IPS DF 6.9 (cell line): ENCODE results near the gene BRIP1.
"Not testable (repeated sequence)": the region's sequence is repeated elsewhere in the genome, so short reads cannot be mapped to it uniquely, and the experiment has no call there.

Experiments
- DNase-seq: peaks from one replicate; pipeline ENCODE4 v3.0.0-alpha.2; 2013; ENCODE audit warnings: low read depth, low spot score
- H3K27ac ChIP-seq: one replicate; pipeline ENCODE4 v1.5.1; 2013; ENCODE audit warnings: low read length, control low read depth
- H3K27me3 ChIP-seq: 2 replicates; pipeline ENCODE4 v1.6.1; 2013; ENCODE audit warnings: mild to moderate bottlenecking, low read length; ENCODE audit not compliant: control insufficient read depth, insufficient read depth
- H3K36me3 ChIP-seq: 2 replicates; pipeline ENCODE4 v1.6.1; 2013; ENCODE audit warnings: low read length; ENCODE audit not compliant: control insufficient read depth, insufficient read depth
- H3K4me1 ChIP-seq: 2 replicates; pipeline ENCODE4 v1.6.1; 2013; ENCODE audit warnings: low read length; ENCODE audit not compliant: control insufficient read depth, insufficient read depth
- H3K4me3 ChIP-seq: 2 replicates; pipeline ENCODE4 v1.5.1; 2013; ENCODE audit warnings: mild to moderate bottlenecking, low read length
- H3K9me3 ChIP-seq: 2 replicates; pipeline ENCODE4 v1.6.1; 2013; ENCODE audit warnings: low read length, inconsistent platforms; ENCODE audit not compliant: control insufficient read depth, insufficient read depth
- WGBS: extraction: QIAGEN DNeasy Blood & Tissue Kit; methylation state at CpG from one replicate; pipeline ENCODE4 v1.1.7; 2013; ENCODE audit warnings: mixed read lengths, missing lambda C conversion rate; ENCODE audit not compliant: insufficient read length, insufficient coverage; 5-methylcytosine and 5-hydroxymethylcytosine counted together

Gene BRIP1

DNA sequence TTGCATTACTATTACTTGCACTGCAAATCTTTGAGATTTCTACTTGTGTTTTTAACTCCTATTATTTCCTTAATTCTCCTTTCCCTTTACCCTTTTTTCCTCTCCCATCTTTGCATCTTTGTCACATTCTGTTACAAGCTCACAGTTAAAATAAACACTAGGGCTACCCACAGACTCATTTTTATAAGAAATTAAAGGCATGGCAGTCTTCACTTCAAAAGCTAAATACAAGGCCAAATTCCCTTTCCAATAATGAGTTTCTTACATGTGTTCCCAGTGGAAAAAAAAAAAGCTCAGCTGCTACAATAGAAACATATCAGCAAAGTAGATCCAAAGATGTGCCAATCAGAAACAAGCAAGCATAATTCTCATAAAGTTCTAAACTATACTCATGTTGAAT is 3.7 kb upstream of the BRIP1 start:
- H3K36me3 ChIP-seq = no peaks in the 10 kb centered on the region
- no peaks in the 10 kb centered on the region for H3K27me3 ChIP-seq
- no peaks in the 10 kb centered on the region for H3K4me1 ChIP-seq
- DNase-seq = no peak
- H3K4me3 ChIP-seq = no peak overlapping the region
- no peak overlapping the region for H3K27ac ChIP-seq
- no peaks in the 10 kb centered on the region for H3K9me3 ChIP-seq

DNA sequence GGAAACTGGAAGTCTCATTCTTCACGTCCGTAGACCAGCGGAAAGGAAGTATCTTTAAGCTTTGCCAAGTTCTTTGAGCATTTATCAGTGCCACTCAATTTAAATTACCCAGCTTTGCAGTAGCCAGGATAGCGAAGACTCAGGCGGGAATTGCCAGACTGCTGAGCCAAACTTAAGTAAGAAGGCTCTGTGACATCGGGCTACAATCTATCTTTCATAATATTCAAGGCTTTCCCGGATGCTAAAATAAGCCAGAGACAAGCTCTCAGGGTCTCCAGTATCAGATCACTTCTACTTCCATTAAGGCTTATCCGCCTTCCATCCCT is 436 bp upstream of the BRIP1 start:
- H3K27me3 ChIP-seq = no peaks in the 10 kb centered on the region
- WGBS = no CpG with 5 or more reads among the region's 8 CpGs
- no peak overlapping the region for H3K27ac ChIP-seq
- H3K4me3 ChIP-seq = peak overlapping the region; percentile 45; the same call in 1 of the 2 replicates
- H3K4me1 ChIP-seq = no peaks in the 10 kb centered on the region
- no peaks in the 10 kb centered on the region; the same call in 1 of the 2 replicates for H3K36me3 ChIP-seq
- H3K9me3 ChIP-seq = no peaks in the 10 kb centered on the region
- DNase-seq = no peak

DNA sequence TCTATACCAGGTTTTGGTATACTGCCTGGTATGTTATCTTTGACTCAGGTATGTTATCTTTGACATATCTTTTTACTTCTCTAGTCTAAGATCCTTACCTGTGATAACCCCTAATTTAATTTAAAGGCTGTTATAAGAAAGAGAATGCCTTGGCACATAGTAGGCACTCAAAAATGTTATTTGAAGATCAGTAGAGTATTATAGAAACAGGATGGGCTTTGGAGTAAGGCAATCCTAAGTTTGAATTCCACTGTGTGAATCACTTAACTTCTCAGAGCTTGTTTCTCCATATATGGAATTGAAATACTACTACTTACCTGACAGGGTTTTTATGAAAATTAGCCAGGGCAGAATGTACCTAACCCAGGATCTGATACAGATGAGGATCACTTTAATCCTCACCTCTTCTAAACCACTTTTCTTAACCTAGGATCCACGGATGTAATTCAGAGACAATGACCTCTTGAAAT is 1.2 kb downstream of the BRIP1 start:
- Histone ChIP-seq H3K4me3 (peak overlapping the region; percentile 60; the same call in 1 of the 2 replicates), H3K27me3 (no peaks in the 10 kb centered on the region), H3K9me3 (no peaks in the 10 kb centered on the region), H3K4me1 (no peaks in the 10 kb centered on the region), H3K27ac (no peak overlapping the region), H3K36me3 (no peaks in the 10 kb centered on the region; the same call in 1 of the 2 replicates)
- WGBS = no CpG with 5 or more reads among the region's 1 CpG
- DNase-seq = no peak

DNA sequence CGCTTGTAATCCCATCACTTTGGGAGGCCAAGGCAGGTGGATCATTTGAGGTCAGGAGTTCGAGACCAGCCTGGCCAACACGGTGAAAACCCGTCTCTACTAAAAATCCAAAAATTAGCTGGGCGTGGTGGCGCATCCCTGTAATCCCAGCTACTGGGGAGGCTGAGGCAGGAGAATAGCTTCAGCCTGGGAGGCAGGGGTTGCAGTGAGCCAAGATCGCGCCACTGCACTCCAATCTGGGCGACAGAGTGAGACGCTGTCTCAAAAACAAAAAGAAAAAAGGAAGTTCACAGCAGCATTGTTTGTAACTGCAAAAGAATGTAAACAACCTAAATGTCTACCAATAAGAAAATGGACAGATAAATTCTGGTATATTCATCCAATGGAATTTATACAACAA is 2.9 kb downstream of the BRIP1 start:
- H3K4me1 ChIP-seq, H3K36me3 ChIP-seq, H3K27ac ChIP-seq, DNase-seq, H3K9me3 ChIP-seq, H3K27me3 ChIP-seq, H3K4me3 ChIP-seq: not testable (repeated sequence)
- no CpG with 5 or more reads among the region's 10 CpGs for WGBS

DNA sequence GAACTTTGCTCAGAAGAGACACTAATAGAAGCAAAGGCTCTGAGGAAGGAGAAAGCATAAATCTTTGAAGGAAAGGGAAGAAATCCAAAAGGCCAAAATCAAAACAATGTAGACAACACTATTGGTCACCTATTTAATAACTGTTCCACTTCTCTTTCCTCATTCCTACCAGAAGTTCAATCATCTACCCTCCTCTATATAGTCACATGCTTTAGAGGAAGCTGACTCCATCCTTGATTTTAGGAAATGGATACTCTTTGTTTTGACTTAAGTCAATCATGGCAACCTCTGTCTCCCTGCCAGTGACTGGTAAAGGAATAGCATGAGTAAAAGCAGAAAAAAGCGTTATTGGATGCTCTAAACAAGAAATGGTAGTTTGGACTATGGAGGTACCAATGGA is 7.3 kb downstream of the BRIP1 start:
- no CpG with 5 or more reads among the region's 1 CpG for WGBS
- Histone ChIP-seq H3K4me3 (no peak overlapping the region), H3K9me3 (no peaks in the 10 kb centered on the region), H3K27ac (no peak overlapping the region), H3K27me3 (no peaks in the 10 kb centered on the region), H3K4me1 (no peaks in the 10 kb centered on the region), H3K36me3 (peaks cover 2% of the 10 kb centered on the region; the same call in 1 of the 2 replicates)
- DNase-seq = no peak

DNA sequence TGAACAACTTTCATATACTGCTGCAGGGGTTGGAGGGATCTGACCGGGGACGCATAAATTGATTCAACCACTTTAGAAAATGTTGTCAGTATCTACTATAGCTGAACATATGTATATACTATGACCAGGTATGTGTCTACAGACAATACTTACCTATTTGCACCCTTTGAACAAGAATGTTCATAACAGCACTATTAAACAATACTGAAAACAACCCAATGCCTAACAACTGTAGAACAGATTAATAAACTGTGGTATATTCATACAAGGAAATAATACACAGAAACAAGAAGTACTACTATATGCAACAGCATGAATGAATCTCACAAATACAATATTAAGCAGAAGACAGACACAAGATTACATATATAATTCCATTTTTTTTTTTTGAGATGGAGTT is 10.5 kb downstream of the BRIP1 start:
- Histone ChIP-seq H3K27me3 (no peaks in the 10 kb centered on the region), H3K27ac (no peak overlapping the region), H3K36me3 (peaks cover 2% of the 10 kb centered on the region; the same call in 1 of the 2 replicates), H3K4me3 (no peak overlapping the region), H3K4me1 (no peaks in the 10 kb centered on the region), H3K9me3 (no peaks in the 10 kb centered on the region)
- WGBS = no CpG with 5 or more reads among the region's 2 CpGs
- DNase-seq = no peak

DNA sequence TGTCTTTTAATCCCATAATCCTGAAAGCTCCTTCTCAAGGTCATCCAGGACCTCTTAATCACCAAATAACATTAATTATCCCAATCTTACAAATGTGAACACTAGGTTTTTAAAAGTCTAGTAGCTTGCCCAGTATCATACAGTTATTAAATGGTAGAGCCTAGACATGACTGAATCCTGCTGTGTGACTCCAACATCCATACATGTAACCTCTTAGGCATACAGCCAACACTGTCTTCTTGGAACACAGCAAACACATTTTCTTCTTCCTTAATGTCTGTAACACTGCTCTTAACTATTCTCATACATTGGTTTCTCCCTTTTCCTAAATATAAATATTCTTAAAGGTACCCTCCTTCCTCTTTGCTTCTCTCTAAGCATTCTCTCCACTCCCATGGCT is 13.7 kb downstream of the BRIP1 start:
- no peaks in the 10 kb centered on the region for H3K36me3 ChIP-seq
- no peaks in the 10 kb centered on the region for H3K4me1 ChIP-seq
- DNase-seq = no peak
- H3K4me3 ChIP-seq = no peak overlapping the region
- no peaks in the 10 kb centered on the region for H3K27me3 ChIP-seq
- no peak overlapping the region for H3K27ac ChIP-seq
- H3K9me3 ChIP-seq = no peaks in the 10 kb centered on the region

DNA sequence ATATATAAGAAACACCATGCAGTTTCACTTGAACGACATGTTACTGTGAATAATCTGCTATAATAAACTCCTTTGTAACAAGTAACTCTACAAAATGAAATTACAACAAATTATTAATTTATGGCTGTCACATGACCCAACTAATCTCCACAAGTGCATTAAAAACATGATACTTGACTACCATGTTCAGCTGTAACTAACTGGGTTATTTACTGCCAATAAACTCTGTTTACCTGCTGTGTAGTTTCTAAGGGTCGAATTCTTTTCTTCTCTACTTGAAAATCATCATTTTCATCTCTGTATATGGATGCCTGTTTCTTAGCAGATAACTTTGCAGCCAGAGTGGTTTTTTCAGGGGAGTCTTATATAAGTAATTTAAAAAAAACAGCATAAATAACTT is 14.4 kb downstream of the BRIP1 start:
- no peak overlapping the region for H3K27ac ChIP-seq
- DNase-seq = no peak
- no peaks in the 10 kb centered on the region for H3K4me1 ChIP-seq
- no peaks in the 10 kb centered on the region for H3K36me3 ChIP-seq
- H3K27me3 ChIP-seq = no peaks in the 10 kb centered on the region
- no CpG with 5 or more reads among the region's 2 CpGs for WGBS
- no peaks in the 10 kb centered on the region for H3K9me3 ChIP-seq
- no peak overlapping the region for H3K4me3 ChIP-seq

DNA sequence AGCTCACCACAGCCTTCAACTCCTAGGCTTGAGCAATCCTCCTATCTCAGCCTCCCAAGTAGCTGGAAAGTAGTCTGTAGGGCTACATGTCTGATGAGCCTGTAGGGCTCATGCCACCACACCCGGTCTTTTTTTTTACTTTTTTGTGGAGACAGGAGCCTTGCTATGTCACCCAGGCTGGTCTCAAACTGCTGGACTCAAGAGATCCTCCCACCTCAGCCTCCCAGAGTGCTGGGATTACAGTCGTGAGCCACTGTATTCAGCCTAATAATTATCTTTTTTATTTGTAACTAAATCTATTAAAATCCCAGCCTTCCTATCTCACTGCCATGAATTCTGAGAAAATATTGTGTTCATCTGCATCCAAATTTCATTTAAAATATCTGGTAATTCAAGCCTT is 15.1 kb downstream of the BRIP1 start:
- no peak for DNase-seq
- Histone ChIP-seq H3K4me1 (no peaks in the 10 kb centered on the region), H3K27me3 (no peaks in the 10 kb centered on the region; the same call in 1 of the 2 replicates), H3K36me3 (peaks cover 4% of the 10 kb centered on the region; the same call in 1 of the 2 replicates), H3K9me3 (no peaks in the 10 kb centered on the region), H3K27ac (no peak overlapping the region), H3K4me3 (no peak overlapping the region)
- WGBS = no CpG with 5 or more reads among the region's 2 CpGs

DNA sequence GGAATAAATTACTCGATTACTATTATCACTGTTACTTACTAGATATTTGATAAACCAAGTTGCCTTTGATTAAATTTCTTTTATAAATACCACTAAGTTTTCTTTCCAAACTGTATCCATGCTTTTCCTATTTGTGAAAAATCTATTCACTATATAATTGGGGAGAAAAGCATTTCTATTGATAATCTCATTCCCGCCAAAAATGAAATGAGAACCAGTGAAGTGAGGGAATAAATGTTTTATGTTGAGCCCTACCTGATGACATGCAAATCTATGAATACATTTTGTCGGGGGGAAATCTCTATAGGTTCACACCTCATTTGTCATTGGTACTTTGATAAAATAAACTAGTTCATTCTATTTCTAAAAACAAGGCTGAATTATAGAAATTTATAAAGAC is 15.7 kb downstream of the BRIP1 start:
- H3K27ac ChIP-seq = no peak overlapping the region
- no peak overlapping the region for H3K4me3 ChIP-seq
- H3K4me1 ChIP-seq = no peaks in the 10 kb centered on the region
- no peaks in the 10 kb centered on the region; the same call in 1 of the 2 replicates for H3K27me3 ChIP-seq
- H3K36me3 ChIP-seq = peaks cover 4% of the 10 kb centered on the region; the same call in 1 of the 2 replicates
- no peaks in the 10 kb centered on the region for H3K9me3 ChIP-seq
- no CpG with 5 or more reads among the region's 3 CpGs for WGBS
- DNase-seq = no peak

DNA sequence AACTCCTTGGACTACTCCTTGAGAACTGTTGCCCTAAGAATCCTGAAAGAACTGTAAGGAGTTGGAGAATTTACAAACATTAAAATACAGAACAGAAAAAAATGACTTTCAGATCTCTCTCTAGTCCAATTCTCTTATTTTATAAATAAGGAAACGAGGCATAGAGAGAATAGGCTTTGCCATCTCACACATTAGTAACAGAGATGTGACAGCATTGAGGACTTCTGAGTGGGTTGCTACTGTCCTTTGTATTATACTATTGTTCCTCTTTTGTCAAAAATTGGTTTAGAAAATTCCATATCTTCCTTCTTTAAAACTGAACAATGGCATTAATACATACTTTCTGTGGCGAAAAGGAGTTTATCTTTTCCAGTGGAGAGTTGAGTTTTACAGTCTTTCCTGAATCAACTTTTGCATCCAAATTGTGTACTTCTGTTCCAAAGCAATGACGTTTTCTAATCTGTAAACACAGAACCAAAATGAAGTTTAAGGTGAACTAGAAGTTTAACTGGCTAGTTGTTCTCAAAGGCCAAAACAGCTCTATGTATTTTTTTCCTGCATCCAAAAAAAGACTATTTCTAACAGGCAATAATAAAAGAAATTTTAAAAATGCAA is 16.5 kb downstream of the BRIP1 start:
- H3K27ac ChIP-seq = no peak overlapping the region
- WGBS = no CpG with 5 or more reads among the region's 3 CpGs
- no peaks in the 10 kb centered on the region; the same call in 1 of the 2 replicates for H3K27me3 ChIP-seq
- no peak for DNase-seq
- no peak overlapping the region for H3K4me3 ChIP-seq
- H3K36me3 ChIP-seq = peaks cover 4% of the 10 kb centered on the region; the same call in 1 of the 2 replicates
- H3K9me3 ChIP-seq = no peaks in the 10 kb centered on the region
- H3K4me1 ChIP-seq = no peaks in the 10 kb centered on the region
